SK-N-SH (cell line): ENCODE measurements around the gene TMEM44. TPM values are rescaled to one million over a fixed set of nuclear protein-coding genes. Genes with fewer than 3 reads are reported as not detected.

Experiments used
- CTCF ChIA-PET: fragments of 300-600, 350-600 bp; formaldehyde crosslinking; extraction: SDS; loops from one replicate; lab custom pipeline; 2021; lab: Yijun Ruan, JAX
- POLR2A ChIA-PET: fragments of 350-600 bp; sonication (Branson Sonifier 250); formaldehyde crosslinking; extraction: SDS; loops from one replicate; lab custom pipeline; 2020; ENCODE audit warnings: antibody characterized with exemption, inconsistent platforms; lab: Yijun Ruan, JAX
- DNase-seq: peaks from one replicate; pipeline ENCODE4 v3.0.0; 2012
- H2AFZ ChIP-seq: fragments of 200-600 bp; sonication (generic); 2 replicates; pipeline ENCODE4 v1.8.1; 2016; ENCODE audit warnings: antibody characterized with exemption, mild to moderate bottlenecking, low read depth
- H3F3A ChIP-seq: fragments of 200-600 bp; sonication (generic); replicated peaks from 2 replicates; pipeline ENCODE3; 2016; ENCODE audit warnings: antibody characterized with exemption, mild to moderate bottlenecking; ENCODE audit not compliant: insufficient read depth
- H3K27ac ChIP-seq, 2 experiments: fragments of 200-500 bp in 1 of 2; fragments of 200-600 bp in 1 of 2; sonication (Bioruptor generic) in 1 of 2; sonication (generic), shearing (Covaris generic) in 1 of 2; 2 replicates each; pipeline versions ENCODE4 v1.5.1 to v1.6.1; 2014 to 2016; ENCODE audit warnings: low read depth in 2 of 2, inconsistent platforms in 1 of 2, low read length in 1 of 2, mild to moderate bottlenecking in 1 of 2, mixed read lengths in 1 of 2
- H3K27me3 ChIP-seq: fragments of 200-600 bp; sonication (generic), shearing (Covaris generic); 2 replicates; pipeline ENCODE4 v1.6.1; 2016; ENCODE audit warnings: mixed run types; ENCODE audit not compliant: insufficient read depth
- H3K36me3 ChIP-seq, 2 experiments: fragments of 200-500 bp in 1 of 2; fragments of 200-600 bp in 1 of 2; sonication (Bioruptor generic) in 1 of 2; sonication (generic) in 1 of 2; replicated peaks in 1 of 2; 2 replicates each; pipeline versions ENCODE3 to v1.5.1; 2014 to 2016; ENCODE audit warnings: low read length in 1 of 2, mild to moderate bottlenecking in 1 of 2; ENCODE audit not compliant: insufficient read depth in 2 of 2, control insufficient read depth in 1 of 2
- H3K4me1 ChIP-seq, 2 experiments: fragments of 200-500 bp in 1 of 2; fragments of 200-600 bp in 1 of 2; sonication (Bioruptor generic) in 1 of 2; sonication (generic), shearing (Covaris generic) in 1 of 2; 2 replicates each; pipeline versions ENCODE4 v1.5.1 to v1.6.1; 2014 to 2016; ENCODE audit warnings: low read depth in 1 of 2, low read length in 1 of 2, mixed run types in 1 of 2; ENCODE audit not compliant: insufficient read depth in 2 of 2, control insufficient read depth in 1 of 2
- H3K4me2 ChIP-seq: fragments of 200-600 bp; sonication (generic), shearing (Covaris generic); 2 replicates; pipeline ENCODE4 v1.6.1; 2017; ENCODE audit warnings: mixed run types
- H3K4me3 ChIP-seq, 2 experiments: fragments of 200-500 bp in 1 of 2; fragments of 200-600 bp in 1 of 2; sonication (Bioruptor generic) in 1 of 2; sonication (generic), shearing (Covaris generic) in 1 of 2; 2 replicates each; pipeline versions ENCODE4 v1.5.1 to v1.8.1; 2014 to 2016; ENCODE audit warnings: low read depth in 2 of 2, inconsistent platforms in 1 of 2, low read length in 1 of 2, mild to moderate bottlenecking in 1 of 2, mixed read lengths in 1 of 2, moderate library complexity in 1 of 2
- H3K79me2 ChIP-seq: fragments of 200-600 bp; sonication (generic); 2 replicates; pipeline ENCODE4 v1.8.1; 2017; ENCODE audit warnings: mild to moderate bottlenecking; ENCODE audit not compliant: insufficient read depth
- H3K9ac ChIP-seq: fragments of 200-600 bp; sonication (generic); 2 replicates; pipeline ENCODE4 v1.6.1; 2017; ENCODE audit warnings: mixed run types
- H3K9me2 ChIP-seq: fragments of 200-600 bp; sonication (generic); 2 replicates; pipeline ENCODE4 v1.6.1; 2017; ENCODE audit warnings: mixed run types
- H3K9me3 ChIP-seq: fragments of 200-600 bp; sonication (generic); 2 replicates; pipeline ENCODE4 v1.6.1; 2017; ENCODE audit warnings: mixed run types, mild to moderate bottlenecking, moderate library complexity
- H4K20me1 ChIP-seq: fragments of 200-600 bp; sonication (generic); 2 replicates; pipeline ENCODE4 v1.6.1; 2017; ENCODE audit warnings: mild to moderate bottlenecking, mixed run types; ENCODE audit not compliant: insufficient read depth
- CHD2 ChIP-seq: fragments of 150-350 bp; IDR thresholded peaks from 2 replicates; pipeline ENCODE4 v1.6.1; 2018; ENCODE audit warnings: low read length; ENCODE audit not compliant: partially characterized antibody
- CTCF ChIP-seq: fragments of 200-600 bp; sonication (generic); IDR thresholded peaks from 2 replicates; pipeline ENCODE4 v1.6.1; 2017; ENCODE audit warnings: antibody characterized with exemption, mild to moderate bottlenecking, moderate library complexity
- ELF1 ChIP-seq: IDR thresholded peaks from 2 replicates; pipeline ENCODE4 v1.4.0; 2012
- EP300 ChIP-seq, 2 experiments: IDR thresholded peaks; 2 replicates each; pipeline versions ENCODE4 v1.4.0 to v1.6.1; 2012; ENCODE audit warnings: borderline replicate concordance in 1 of 2, low read depth in 1 of 2, low read length in 1 of 2
- EZH2phosphoT487 ChIP-seq: fragments of 200-600 bp; sonication (generic); IDR thresholded peaks from 2 replicates; pipeline ENCODE4 v1.6.1; 2017; ENCODE audit warnings: low read depth, mixed run types, mild to moderate bottlenecking, antibody characterized with exemption, moderate library complexity, borderline replicate concordance
- FOSL2 ChIP-seq: IDR thresholded peaks from 2 replicates; pipeline ENCODE4 v1.4.0; 2012; ENCODE audit warnings: low read depth, mild to moderate bottlenecking, moderate library complexity, borderline replicate concordance
- FOXM1 ChIP-seq: IDR thresholded peaks from 2 replicates; pipeline ENCODE4 v1.4.0; 2012; ENCODE audit warnings: low read depth, mild to moderate bottlenecking
- GATA2 ChIP-seq: sonication (generic); formaldehyde crosslinking; IDR thresholded peaks from 2 replicates; pipeline ENCODE4 v1.5.0; 2020; ENCODE audit warnings: mild to moderate bottlenecking, missing genetic modification reagents
- JUND ChIP-seq: IDR thresholded peaks from 2 replicates; pipeline ENCODE4 v1.4.0; 2012
- MEF2A ChIP-seq: IDR thresholded peaks from 2 replicates; pipeline ENCODE4 v1.4.0; 2012; ENCODE audit warnings: low read depth, borderline replicate concordance
- NFIC ChIP-seq: IDR thresholded peaks from 2 replicates; pipeline ENCODE4 v1.4.0; 2012; ENCODE audit warnings: borderline replicate concordance
- POLR2AphosphoS5 ChIP-seq: IDR thresholded peaks from 2 replicates; pipeline ENCODE4 v1.6.1; 2012; ENCODE audit warnings: low read depth, low read length
- RCOR1 ChIP-seq: fragments of 150-350 bp; IDR thresholded peaks from 2 replicates; pipeline ENCODE4 v1.6.1; 2017; ENCODE audit warnings: antibody characterized with exemption, low read length
- REST ChIP-seq: IDR thresholded peaks from 2 replicates; pipeline ENCODE4 v1.6.1; 2012; ENCODE audit warnings: mild to moderate bottlenecking, low read depth, low read length, moderate library complexity
- RFX5 ChIP-seq: IDR thresholded peaks from 2 replicates; pipeline ENCODE4 v1.6.1; 2012; ENCODE audit warnings: mild to moderate bottlenecking, improper control_type of control experiment, low read length
- SIN3A ChIP-seq: IDR thresholded peaks from 2 replicates; pipeline ENCODE4 v1.6.1; 2012; ENCODE audit warnings: low read depth, mild to moderate bottlenecking, low read length, moderate library complexity, borderline replicate concordance
- TAF1 ChIP-seq: IDR thresholded peaks from 2 replicates; pipeline ENCODE4 v1.6.1; 2012; ENCODE audit warnings: low read depth, mild to moderate bottlenecking, low read length, moderate library complexity, borderline replicate concordance
- TEAD4 ChIP-seq: IDR thresholded peaks from 2 replicates; pipeline ENCODE4 v1.4.0; 2012; ENCODE audit warnings: mild to moderate bottlenecking, borderline replicate concordance; ENCODE audit not compliant: insufficient read depth
- YY1 ChIP-seq: IDR thresholded peaks from 2 replicates; pipeline ENCODE4 v1.4.0; 2012; ENCODE audit warnings: low read depth, mild to moderate bottlenecking
- WGBS: methylation state at CpG from one replicate; pipeline ENCODE4 v1.1.6; 2017; ENCODE audit warnings: low lambda C conversion rate; 5-methylcytosine and 5-hydroxymethylcytosine counted together
- polyA plus RNA-seq, 3 experiments: library from polyadenylated mRNA; depleted of rRNA; stranded (reverse); fragments of >200 nt; gene quantifications; 2 replicates each; pipeline ENCODE4 v1.2.3, GENCODE V29; 2012

The TMEM44 gene
- polyA plus RNA-seq, 1 of the 3 experiments (the other 2 are of a cell fraction) = 22.6 TPM

DNA sequence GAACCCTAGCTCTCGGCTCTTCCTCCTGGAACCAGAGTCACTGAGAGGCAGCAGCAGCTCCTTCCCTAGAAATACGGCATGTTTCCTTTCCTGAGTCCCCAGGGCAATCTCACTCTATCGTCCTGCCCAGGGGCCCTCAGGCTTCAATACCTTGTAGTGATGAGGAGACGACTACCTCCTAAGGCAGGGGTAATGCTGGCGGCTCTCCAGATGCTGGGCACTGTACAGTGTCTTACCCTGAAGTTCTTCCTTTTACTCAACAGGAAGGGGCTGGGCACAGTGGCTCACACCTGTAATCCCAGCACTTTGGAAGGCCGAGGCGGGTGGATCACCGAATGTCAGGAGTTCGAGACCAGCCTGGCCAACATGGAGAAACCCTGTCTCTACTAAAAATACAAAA is 13.5 kb downstream of the TMEM44 start:
- Histone ChIP-seq H3K36me3 (peaks cover 3 to 19% of the 10 kb centered on the region in 2 experiments), H3K79me2 (no peaks in the 10 kb centered on the region), H2AFZ (no peak overlapping the region), H3K9me3 (no peaks in the 10 kb centered on the region), H3F3A (no peaks in the 10 kb centered on the region), H3K27ac (no peak overlapping the region), H4K20me1 (no peaks in the 10 kb centered on the region), H3K27me3 (no peaks in the 10 kb centered on the region), H3K9me2 (no peaks in the 10 kb centered on the region), H3K4me3 (no peak overlapping the region), H3K4me1 (no peaks in the 10 kb centered on the region), H3K4me2 (no peak overlapping the region), H3K9ac (no peak overlapping the region)
- WGBS = 96% methylated on average over 8 of the region's 9 CpGs
- ChIA-PET POLR2A (no interaction called here), CTCF (no interaction called here)
- no peak for DNase-seq
- TF ChIP-seq FOSL2 (no peak), CHD2 (no peak), JUND (no peak), GATA2 (no peak), REST (no peak), EP300 (IDR thresholded peaks at IDR 0.05; ENCODE audit: borderline replicate concordance in 1 of 2, low read depth in 1 of 2, low read length in 1 of 2) (no peak), EZH2phosphoT487 (no peak), TEAD4 (no peak), ELF1 (no peak), POLR2AphosphoS5 (no peak), NFIC (no peak), FOXM1 (no peak)

DNA sequence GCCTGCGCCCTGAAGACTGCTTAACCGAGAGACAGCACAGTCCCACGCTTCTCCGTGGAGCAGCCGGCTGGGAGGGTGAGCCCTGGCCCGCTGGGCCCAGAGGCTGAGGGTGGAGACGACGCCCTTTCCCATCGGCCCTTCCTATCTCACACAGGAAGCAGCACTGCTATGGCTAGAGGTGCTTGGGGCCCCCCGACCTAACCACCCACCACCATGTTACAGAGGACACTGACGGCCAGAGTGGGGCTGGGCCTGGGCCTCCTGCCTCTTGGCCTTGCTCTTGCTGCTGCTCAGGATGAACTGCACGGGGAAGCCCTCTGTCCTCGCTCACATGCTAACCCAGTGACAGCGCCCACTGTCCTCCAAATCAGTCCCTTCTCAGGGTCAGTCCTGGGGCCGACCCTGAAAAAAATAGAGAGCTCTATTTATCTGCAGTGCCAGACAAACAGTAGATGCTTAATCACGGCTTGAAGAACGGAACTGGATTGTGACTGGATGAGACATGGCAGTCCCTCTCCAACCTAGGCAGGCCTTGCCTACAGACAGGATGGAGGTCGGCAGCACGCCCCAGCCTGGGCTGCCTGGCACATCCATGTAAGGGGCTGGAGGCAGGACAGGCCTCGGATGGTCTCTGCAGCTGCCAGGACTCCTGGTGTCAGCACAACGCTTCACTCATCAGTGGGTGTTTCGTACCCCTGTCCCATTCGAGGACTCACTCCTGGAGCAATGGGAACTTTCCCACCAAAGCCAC is 14.2 kb downstream of the TMEM44 start:
- Histone ChIP-seq H3F3A (no peaks in the 10 kb centered on the region), H3K9ac (no peak overlapping the region), H3K4me3 (no peak overlapping the region), H3K4me1 (no peaks in the 10 kb centered on the region)
- TF ChIP-seq MEF2A (no peak), RCOR1 (no peak), TEAD4 (no peak), EZH2phosphoT487 (no peak), CTCF (no peak), YY1 (no peak), CHD2 (no peak), POLR2AphosphoS5 (no peak), RFX5 (no peak), FOXM1 (no peak), TAF1 (no peak), FOSL2 (no peak), SIN3A (no peak)
- TF ChIP-seq, all 33 proteins: peak for 0
- no peaks in the 10 kb centered on the region for H3K9me3 ChIP-seq
- no peaks in the 10 kb centered on the region for H3K27me3 ChIP-seq
- CTCF ChIA-PET = no interaction called here
- no peak overlapping the region for H3K4me2 ChIP-seq
- peaks cover 3 to 23% of the 10 kb centered on the region in 2 experiments for H3K36me3 ChIP-seq
- no peaks in the 10 kb centered on the region for H3K9me2 ChIP-seq
- H4K20me1 ChIP-seq = no peaks in the 10 kb centered on the region
- no peak overlapping the region for H2AFZ ChIP-seq
- no peak overlapping the region for H3K27ac ChIP-seq
- POLR2A ChIA-PET = no interaction called here
- 94% methylated on average over 19 of the region's 23 CpGs for WGBS
- no peak for DNase-seq
- H3K79me2 ChIP-seq = no peaks in the 10 kb centered on the region
